ENCODE data around the gene BORCS5. TPM values are rescaled to one million over a fixed set of nuclear protein-coding genes. Genes with fewer than 3 reads are reported as not detected.

BORCS5 gene
- total and polyA plus RNA-seq, 2 of the 4 experiments (the other 2 are of a cell fraction) = 14.4 to 18.3 TPM

- Histone ChIP-seq H2BK20ac (ENCODE audit: low read depth, low read length) (no peak overlapping the region), H2AFZ (replicated peaks; ENCODE audit: low read length, poor library complexity) (no peak overlapping the region), H3K56ac (ENCODE audit: extremely low read depth, insufficient read depth, low read length) (no peak overlapping the region), H3K4me1 (ENCODE audit: control insufficient read depth, insufficient read depth, low read length) (peaks cover 2% of the 10 kb centered on the region; the same call in 1 of the 2 replicates), H3K14ac (replicated peaks; ENCODE audit: low read depth, low read length) (no peak overlapping the region), H4K20me1 (ENCODE audit: insufficient read depth, low read length) (no peaks in the 10 kb centered on the region), H2BK5ac (ENCODE audit: low read depth, low read length, poor library complexity, severe bottlenecking) (no peak overlapping the region), H3K79me1 (ENCODE audit: low read depth in 1 of 2, low read length in 2 of 2) (peaks cover 0 to 10% of the 10 kb centered on the region in 2 experiments; a peak in 2 of 4 replicates), H3K9me1 (ENCODE audit: insufficient read depth, low read length) (peaks cover 5% of the 10 kb centered on the region), H3K4me2 (ENCODE audit: low read depth, low read length) (no peak overlapping the region), H3K23ac (ENCODE audit: low read depth, low read length) (no peak overlapping the region), H2AK9ac (replicated peaks; ENCODE audit: low read depth, low read length, poor library complexity) (no peak overlapping the region), H3K27me3 (ENCODE audit: control insufficient read depth, insufficient read depth, low read length) (no peaks in the 10 kb centered on the region), H4K8ac (ENCODE audit: low read depth in 2 of 2, low read length in 2 of 2) (no peak overlapping the region), H2BK120ac (ENCODE audit: low read depth, low read length) (no peak overlapping the region), H3K27ac (ENCODE audit: insufficient read depth, low read length) (no peak overlapping the region), H3K36me3 (ENCODE audit: control insufficient read depth, insufficient read depth, low read length) (no peaks in the 10 kb centered on the region), H3K18ac (ENCODE audit: low read depth, low read length) (no peak overlapping the region), H4K5ac (ENCODE audit: low read depth, low read length) (no peak overlapping the region), H2AK5ac (ENCODE audit: low read depth, low read length) (no peak overlapping the region), H3K9ac (ENCODE audit: low read depth, low read length) (no peak overlapping the region), H3K9me3 (ENCODE audit: control insufficient read depth, insufficient read depth, low read length) (no peaks in the 10 kb centered on the region), H4K91ac (ENCODE audit: insufficient read depth, low read depth, low read length) (no peak overlapping the region), H2BK15ac (ENCODE audit: low read depth, low read length) (no peak overlapping the region), H3K4ac (ENCODE audit: low read depth, low read length) (no peak overlapping the region), H3K4me3 (ENCODE audit: insufficient read depth, low read depth, low read length) (no peak overlapping the region)
- intact Hi-C loops (cut with micrococcal nuclease) = no loop called here
- no CpG with 5 or more reads among the region's 2 CpGs for WGBS, 2 experiments (ENCODE audit: extremely low coverage in 2 of 2, insufficient read length in 1 of 2)
- dilution Hi-C loops (cut with HindIII; ENCODE audit: low sequenced_read_pairs, unreplicated experiment) = no loop called here
- no TSS peak for BruUV-seq (replicated peaks)
- in situ Hi-C loops (cut with MboI; ENCODE audit: low sequenced_read_pairs) = loop anchor here (10.0 kb wide), 1 partner anchor 172 kb away; the partner anchor contains the start of gene DUSP16
- CTCF ChIA-PET = no interaction called here
- TF ChIP-seq CTCF (conservative IDR thresholded peaks at IDR 0.05; ENCODE audit: low read depth, low read length) = no peak
- TF ChIP-seq POLR2A (IDR thresholded peaks at IDR 0.05; ENCODE audit: low read depth, low read length) = no peak
- TF ChIP-seq ELK1 (IDR thresholded peaks at IDR 0.05; ENCODE audit: borderline replicate concordance, low read depth, low read length) = no peak
- no peak for TF ChIP-seq MAZ (IDR thresholded peaks at IDR 0.05; ENCODE audit: borderline replicate concordance, low read depth, low read length)
- TF ChIP-seq RCOR1 (IDR thresholded peaks at IDR 0.05; ENCODE audit: insufficient replicate concordance, low read length) = no peak
- no peak for TF ChIP-seq BHLHE40 (IDR thresholded peaks at IDR 0.05; ENCODE audit: low read depth, low read length)
- no peak for TF ChIP-seq NFE2L2 (IDR thresholded peaks at IDR 0.05; ENCODE audit: low read depth, low read length)
- TF ChIP-seq SMC3 (IDR thresholded peaks at IDR 0.05; ENCODE audit: low read depth, low read length) = no peak
- TF ChIP-seq FOS (IDR thresholded peaks at IDR 0.05; ENCODE audit: low read depth, low read length) = no peak
- TF ChIP-seq RFX5 (IDR thresholded peaks at IDR 0.05; ENCODE audit: low read depth, low read length) = no peak
- no peak for TF ChIP-seq RAD21 (IDR thresholded peaks at IDR 0.05; ENCODE audit: low read length)
- no peak for TF ChIP-seq MXI1 (IDR thresholded peaks at IDR 0.05; ENCODE audit: borderline replicate concordance, low read depth, low read length)
- DNase-seq = no peak
- POLR2A ChIA-PET (ENCODE audit: unreplicated experiment) = no interaction called here
- ATAC-seq (ENCODE audit: low read depth) = no peak
These were observed 36.3 kb downstream of the BORCS5 start for GRCh38 chr12:12393171-12393570.

Measured in IMR-90 (cell line).